Eye (tissue), 1 donor: ENCODE results near the gene UBE4B.
"Not testable (repeated sequence)": the region's sequence is repeated elsewhere in the genome, so short reads cannot be mapped to it uniquely, and the experiment has no call there.

Experiments used
- DNase-seq: peaks from one replicate; pipeline ENCODE4 v3.0.0-alpha.2; 2015

Gene UBE4B

GRCh38 chr1:10179406-10180091 lies 146.8 kb downstream of the UBE4B start:
- peak; percentile 47 for DNase-seq

GRCh38 chr1:10181154-10181553 lies 148.4 kb downstream of the UBE4B start:
- DNase-seq = no peak

- no peak for DNase-seq
Measured at GRCh38 chr1:10185759-10186158, 153.0 kb downstream of the UBE4B start.

GRCh38 chr1:10186331-10187025 lies 153.7 kb downstream of the UBE4B start:
- peak; percentile 44 for DNase-seq

GRCh38 chr1:10187026-10187334 lies 154.2 kb downstream of the UBE4B start:
- no peak for DNase-seq

- DNase-seq = peak; percentile 53
Measured at GRCh38 chr1:10188133-10188650, 155.4 kb downstream of the UBE4B start.

- no peak for DNase-seq
Measured at GRCh38 chr1:10189659-10190058, 156.9 kb downstream of the UBE4B start.

- DNase-seq = no peak
Measured at GRCh38 chr1:10192263-10192662, 159.5 kb downstream of the UBE4B start.

GRCh38 chr1:10193288-10193687 lies 160.5 kb downstream of the UBE4B start:
- DNase-seq = no peak

- DNase-seq = no peak
Measured at GRCh38 chr1:10195570-10195969, 162.8 kb downstream of the UBE4B start.

GRCh38 chr1:10196976-10197375 lies 164.2 kb downstream of the UBE4B start:
- no peak for DNase-seq

GRCh38 chr1:10200620-10201019 lies 167.9 kb downstream of the UBE4B start:
- no peak for DNase-seq

- peak; percentile 35 for DNase-seq
Measured at GRCh38 chr1:10204003-10204642, 171.4 kb downstream of the UBE4B start.

GRCh38 chr1:10205206-10205605 lies 172.4 kb downstream of the UBE4B start:
- DNase-seq = not testable (repeated sequence)

GRCh38 chr1:10207810-10208209 lies 175.1 kb downstream of the UBE4B start:
- DNase-seq = no peak

- DNase-seq = no peak
Measured at GRCh38 chr1:10208537-10208936, 175.8 kb downstream of the UBE4B start.

GRCh38 chr1:10209590-10209904 lies 176.8 kb downstream of the UBE4B start:
- DNase-seq = no peak

GRCh38 chr1:10209905-10210810 lies 177.4 kb downstream of the UBE4B start, which contains the start of gene KIF1B:
TSS of gene KIF1B (plus strand) at chr1:10210570. CDS start at chr1:10232329, 21,759 bp downstream.
- peak; percentile 99 for DNase-seq

- DNase-seq = peak; percentile 92
Measured at GRCh38 chr1:10210841-10211804, 178.4 kb downstream of the UBE4B start.

- peak; percentile 85 for DNase-seq
Measured at GRCh38 chr1:10211805-10212410, 179.2 kb downstream of the UBE4B start.

GRCh38 chr1:10212476-10212875 lies 179.7 kb downstream of the UBE4B start:
- no peak for DNase-seq
